Adipocyte (in vitro differentiated cells): ENCODE measurements around the gene FGF13.

ENCODE experiments used
- DNase-seq: peaks from one replicate; pipeline ENCODE4 v3.0.0-alpha.2; 2015; ENCODE audit warnings: low read depth
- H3K27me3 ChIP-seq: replicated peaks from 2 replicates; pipeline ENCODE4 v1.7.0; 2013; ENCODE audit warnings: mild to moderate bottlenecking, low read length, moderate library complexity; ENCODE audit not compliant: control insufficient read depth, insufficient read depth
- H3K36me3 ChIP-seq: 2 replicates; pipeline ENCODE4 v1.7.0; 2013; ENCODE audit warnings: low read length, mild to moderate bottlenecking, moderate library complexity; ENCODE audit not compliant: control insufficient read depth, insufficient read depth, severe bottlenecking
- H3K4me1 ChIP-seq: 2 replicates; pipeline ENCODE4 v1.7.0; 2013; ENCODE audit warnings: mild to moderate bottlenecking, low read length, moderate library complexity; ENCODE audit not compliant: control insufficient read depth, insufficient read depth
- H3K4me3 ChIP-seq: 2 replicates; pipeline ENCODE4 v1.7.0; 2013; ENCODE audit warnings: mild to moderate bottlenecking, low read length, moderate library complexity
- H3K9ac ChIP-seq: 2 replicates; pipeline ENCODE4 v1.7.0; 2013; ENCODE audit warnings: mild to moderate bottlenecking, low read length, moderate library complexity
- H3K9me3 ChIP-seq: 2 replicates; pipeline ENCODE4 v1.7.0; 2013; ENCODE audit warnings: mild to moderate bottlenecking, low read length, moderate library complexity; ENCODE audit not compliant: control insufficient read depth

The FGF13 gene

DNA sequence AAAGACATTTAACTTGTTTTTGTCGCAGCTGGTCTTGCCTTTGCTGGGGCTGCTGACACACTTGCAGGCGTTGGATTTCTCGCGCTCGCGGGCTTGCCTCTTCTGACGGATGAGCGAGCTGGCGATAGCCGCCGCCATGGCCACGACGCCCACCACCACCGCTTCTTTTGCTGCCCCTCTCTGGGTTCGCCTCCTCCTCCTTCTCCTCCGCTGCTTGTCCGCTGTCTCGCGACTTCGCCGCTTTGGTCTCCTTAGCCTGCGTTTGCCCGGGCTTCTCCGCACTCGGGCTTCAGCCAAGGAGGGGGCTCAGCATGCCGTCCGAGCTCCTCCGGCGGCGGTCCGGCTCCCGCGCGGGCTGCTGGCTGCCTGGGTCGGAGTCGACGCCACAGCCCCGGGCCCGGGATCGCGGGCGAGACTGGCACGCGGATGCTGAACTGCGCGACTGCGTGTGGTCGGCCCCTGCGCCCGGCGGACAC, 613 bp downstream of the FGF13 start:
- no peak for DNase-seq
- Histone ChIP-seq H3K4me1 (peaks cover 6% of the 10 kb centered on the region), H3K9ac (peak overlapping the region; percentile 80)

GRCh38 chrX:138709886-138710791, 1.4 kb downstream of the FGF13 start:
- H3K9me3 ChIP-seq = no peaks in the 10 kb centered on the region
- H3K36me3 ChIP-seq = no peaks in the 10 kb centered on the region
- DNase-seq = no peak
- H3K9ac ChIP-seq = peak overlapping the region; percentile 80
- H3K4me3 ChIP-seq = peak overlapping the region; percentile 83
- peaks cover 3% of the 10 kb centered on the region for H3K27me3 ChIP-seq
- H3K4me1 ChIP-seq = peaks cover 6% of the 10 kb centered on the region

More for the DNA sequence above, 613 bp downstream of the FGF13 start:
- Histone ChIP-seq H3K4me3 (peak overlapping the region; percentile 83), H3K27me3 (peaks cover 3% of the 10 kb centered on the region), H3K36me3 (no peaks in the 10 kb centered on the region), H3K9me3 (peaks cover 2% of the 10 kb centered on the region)

DNA sequence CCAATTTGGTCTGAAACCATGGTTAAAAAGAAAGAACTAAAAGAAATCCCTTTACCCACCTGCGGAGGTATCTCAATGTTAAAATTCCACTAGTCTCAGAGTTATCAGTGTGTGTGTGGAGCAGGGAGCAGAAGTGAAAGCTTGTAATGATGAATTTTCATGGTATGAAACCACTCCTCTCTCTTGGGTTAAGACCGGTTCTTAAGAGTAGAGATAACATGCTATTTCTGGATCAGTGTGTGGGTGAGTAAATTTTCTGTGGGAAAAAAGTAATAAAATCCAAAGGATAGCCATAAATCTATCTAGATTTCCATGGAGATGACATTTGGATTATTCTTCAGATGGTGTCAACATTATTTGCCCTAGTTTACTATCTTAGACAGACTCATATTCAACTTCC, 3.2 kb downstream of the FGF13 start:
- no peaks in the 10 kb centered on the region for H3K36me3 ChIP-seq
- H3K9me3 ChIP-seq = no peaks in the 10 kb centered on the region
- peaks cover 6% of the 10 kb centered on the region for H3K4me1 ChIP-seq
- H3K27me3 ChIP-seq = peaks cover 3% of the 10 kb centered on the region
- no peak for DNase-seq
- H3K9ac ChIP-seq = no peak overlapping the region
- H3K4me3 ChIP-seq = no peak overlapping the region

- Histone ChIP-seq H3K36me3 (no peaks in the 10 kb centered on the region), H3K9ac (no peak overlapping the region), H3K9me3 (no peaks in the 10 kb centered on the region), H3K4me3 (no peak overlapping the region), H3K27me3 (peaks cover 4% of the 10 kb centered on the region), H3K4me1 (no peaks in the 10 kb centered on the region)
- no peak for DNase-seq
These were observed 6.9 kb downstream of the FGF13 start for GRCh38 chrX:138704596-138704995.

- no peaks in the 10 kb centered on the region for H3K36me3 ChIP-seq
- H3K9ac ChIP-seq = no peak overlapping the region
- H3K4me3 ChIP-seq = no peak overlapping the region
- H3K4me1 ChIP-seq = no peaks in the 10 kb centered on the region
- no peak for DNase-seq
- H3K9me3 ChIP-seq = no peaks in the 10 kb centered on the region
- H3K27me3 ChIP-seq = peaks cover 4% of the 10 kb centered on the region
These were observed 7.4 kb downstream of the FGF13 start for GRCh38 chrX:138704101-138704500.

- Histone ChIP-seq H3K27me3 (no peaks in the 10 kb centered on the region), H3K9ac (no peak overlapping the region), H3K4me1 (peaks cover 6% of the 10 kb centered on the region), H3K9me3 (no peaks in the 10 kb centered on the region), H3K36me3 (no peaks in the 10 kb centered on the region), H3K4me3 (no peak overlapping the region)
- DNase-seq = no peak
These were observed 18.9 kb downstream of the FGF13 start for GRCh38 chrX:138692591-138692990.

GRCh38 chrX:138691186-138691585, 20.3 kb downstream of the FGF13 start:
- no peak for DNase-seq
- no peaks in the 10 kb centered on the region for H3K27me3 ChIP-seq
- peaks cover 6% of the 10 kb centered on the region for H3K4me1 ChIP-seq
- H3K9ac ChIP-seq = no peak overlapping the region
- H3K9me3 ChIP-seq = no peaks in the 10 kb centered on the region
- H3K4me3 ChIP-seq = no peak overlapping the region
- H3K36me3 ChIP-seq = no peaks in the 10 kb centered on the region

DNA sequence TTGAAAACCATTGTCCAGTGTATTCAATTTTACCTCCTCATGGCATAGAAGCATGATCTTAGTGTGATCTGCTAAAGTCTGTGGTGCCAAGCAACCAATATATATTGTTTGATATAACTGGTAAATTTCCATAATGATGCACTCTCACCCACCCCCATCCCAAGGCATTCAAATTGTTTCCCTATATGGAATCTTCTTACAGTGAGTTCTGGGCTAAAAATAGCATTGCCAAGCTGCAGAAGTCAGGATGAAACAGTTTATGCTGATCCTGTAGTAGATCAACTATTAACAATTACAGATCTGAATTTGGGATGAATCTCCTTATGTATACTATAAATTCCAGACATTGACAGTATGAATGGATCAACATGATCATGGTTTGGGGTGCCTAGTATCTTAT, 20.9 kb downstream of the FGF13 start:
- no peak overlapping the region for H3K4me3 ChIP-seq
- no peaks in the 10 kb centered on the region for H3K36me3 ChIP-seq
- H3K4me1 ChIP-seq = peaks cover 6% of the 10 kb centered on the region
- no peak overlapping the region for H3K9ac ChIP-seq
- DNase-seq = no peak
- no peaks in the 10 kb centered on the region for H3K27me3 ChIP-seq
- no peaks in the 10 kb centered on the region for H3K9me3 ChIP-seq

- no peak overlapping the region for H3K9ac ChIP-seq
- peaks cover 3% of the 10 kb centered on the region for H3K36me3 ChIP-seq
- no peak for DNase-seq
- H3K9me3 ChIP-seq = no peaks in the 10 kb centered on the region
- no peak overlapping the region for H3K4me3 ChIP-seq
- no peaks in the 10 kb centered on the region for H3K27me3 ChIP-seq
- no peaks in the 10 kb centered on the region for H3K4me1 ChIP-seq
These were observed 27.9 kb downstream of the FGF13 start for GRCh38 chrX:138683600-138683999.

GRCh38 chrX:138669693-138670092, 41.8 kb downstream of the FGF13 start:
- no peak for DNase-seq
- peaks cover 2% of the 10 kb centered on the region for H3K9me3 ChIP-seq
- H3K4me3 ChIP-seq = no peak overlapping the region
- H3K36me3 ChIP-seq = no peaks in the 10 kb centered on the region
- no peaks in the 10 kb centered on the region for H3K4me1 ChIP-seq
- H3K9ac ChIP-seq = no peak overlapping the region
- H3K27me3 ChIP-seq = no peaks in the 10 kb centered on the region

GRCh38 chrX:138664466-138664865, 47.1 kb downstream of the FGF13 start:
- peaks cover 2% of the 10 kb centered on the region for H3K9me3 ChIP-seq
- no peak overlapping the region for H3K4me3 ChIP-seq
- no peaks in the 10 kb centered on the region for H3K4me1 ChIP-seq
- H3K27me3 ChIP-seq = peaks cover 2% of the 10 kb centered on the region
- DNase-seq = no peak
- no peak overlapping the region for H3K9ac ChIP-seq
- H3K36me3 ChIP-seq = no peaks in the 10 kb centered on the region
